ENCODE measurements around the gene HDAC3.

HDAC3 gene

GRCh38 chr5:141602606-141603005 lies 34.0 kb downstream of the HDAC3 start:
- FAIRE-seq = no peak
- no peak for DNase-seq (ENCODE audit: insufficient read length, low spot score)
- no peak for TF ChIP-seq CTCF (IDR thresholded peaks at IDR 0.05; ENCODE audit: insufficient read depth, missing control alignments)

GRCh38 chr5:141598391-141599345 lies 38.0 kb downstream of the HDAC3 start:
- no peak for TF ChIP-seq CTCF (IDR thresholded peaks at IDR 0.05; ENCODE audit: insufficient read depth, missing control alignments)
- FAIRE-seq = no peak
- no peak for DNase-seq (ENCODE audit: insufficient read length, low spot score)

GRCh38 chr5:141597814-141598213 lies 38.8 kb downstream of the HDAC3 start:
- DNase-seq (ENCODE audit: insufficient read length, low spot score) = no peak
- TF ChIP-seq CTCF (IDR thresholded peaks at IDR 0.05; ENCODE audit: insufficient read depth, missing control alignments) = no peak
- no peak for FAIRE-seq

GRCh38 chr5:141597394-141597793 lies 39.3 kb downstream of the HDAC3 start:
- DNase-seq (ENCODE audit: insufficient read length, low spot score) (no peak), FAIRE-seq (no peak)
- no peak for TF ChIP-seq CTCF (IDR thresholded peaks at IDR 0.05; ENCODE audit: insufficient read depth, missing control alignments)

- no peak for FAIRE-seq
- DNase-seq (ENCODE audit: insufficient read length, low spot score) = no peak
Observed at GRCh38 chr5:141596867-141597266, 39.8 kb downstream of the HDAC3 start.

GRCh38 chr5:141590127-141590526 lies 46.5 kb downstream of the HDAC3 start:
- DNase-seq (ENCODE audit: insufficient read length, low spot score) = no peak
- TF ChIP-seq CTCF (IDR thresholded peaks at IDR 0.05; ENCODE audit: insufficient read depth, missing control alignments) = no peak
- no peak for FAIRE-seq

More at GRCh38 chr5:141596867-141597266, 39.8 kb downstream of the HDAC3 start:
- TF ChIP-seq CTCF (IDR thresholded peaks at IDR 0.05; ENCODE audit: insufficient read depth, missing control alignments) = no peak

- no peak for DNase-seq (ENCODE audit: insufficient read length, low spot score)
- no peak for TF ChIP-seq CTCF (IDR thresholded peaks at IDR 0.05; ENCODE audit: insufficient read depth, missing control alignments)
- no peak for FAIRE-seq
Observed at GRCh38 chr5:141586246-141586645, 50.4 kb downstream of the HDAC3 start.

All from D721Med (cell line).